ENCODE measurements around the gene COPS6. TPM values are rescaled to one million over a fixed set of nuclear protein-coding genes. Genes with fewer than 3 reads are reported as not detected.

COPS6 gene
- total and polyA plus RNA-seq, 2 donors (not counting 1 experiment from before 2014, with no cell fraction given) = 76.5 to 79.6 TPM

DNA sequence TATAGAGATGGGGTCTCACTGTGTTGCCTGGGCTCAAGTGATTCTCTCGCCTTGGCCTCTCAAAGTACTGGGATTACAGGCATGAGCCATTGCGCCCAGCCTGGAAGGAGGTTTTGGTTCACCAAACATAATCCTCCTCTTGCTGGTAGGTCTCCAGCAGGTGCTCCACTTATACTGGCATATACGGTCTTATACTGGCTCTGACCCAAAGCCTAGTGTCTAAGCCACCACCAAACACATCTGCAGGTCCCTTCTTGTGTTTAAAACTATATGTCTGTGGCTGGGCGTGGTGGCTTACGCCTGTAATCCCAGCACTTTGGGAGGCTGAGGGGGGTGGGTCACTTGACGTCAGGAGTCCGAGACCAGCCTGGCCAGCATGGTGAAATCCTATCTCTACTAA, 43.4 kb downstream of the COPS6 start:
- ATAC-seq (ENCODE audit: low read depth) = no peak
- no peak for TF ChIP-seq EZH2 (IDR thresholded peaks at IDR 0.05; ENCODE audit: borderline replicate concordance, insufficient read depth, low read depth, low read length, poor library complexity, severe bottlenecking)
- TF ChIP-seq, protein P1, sequence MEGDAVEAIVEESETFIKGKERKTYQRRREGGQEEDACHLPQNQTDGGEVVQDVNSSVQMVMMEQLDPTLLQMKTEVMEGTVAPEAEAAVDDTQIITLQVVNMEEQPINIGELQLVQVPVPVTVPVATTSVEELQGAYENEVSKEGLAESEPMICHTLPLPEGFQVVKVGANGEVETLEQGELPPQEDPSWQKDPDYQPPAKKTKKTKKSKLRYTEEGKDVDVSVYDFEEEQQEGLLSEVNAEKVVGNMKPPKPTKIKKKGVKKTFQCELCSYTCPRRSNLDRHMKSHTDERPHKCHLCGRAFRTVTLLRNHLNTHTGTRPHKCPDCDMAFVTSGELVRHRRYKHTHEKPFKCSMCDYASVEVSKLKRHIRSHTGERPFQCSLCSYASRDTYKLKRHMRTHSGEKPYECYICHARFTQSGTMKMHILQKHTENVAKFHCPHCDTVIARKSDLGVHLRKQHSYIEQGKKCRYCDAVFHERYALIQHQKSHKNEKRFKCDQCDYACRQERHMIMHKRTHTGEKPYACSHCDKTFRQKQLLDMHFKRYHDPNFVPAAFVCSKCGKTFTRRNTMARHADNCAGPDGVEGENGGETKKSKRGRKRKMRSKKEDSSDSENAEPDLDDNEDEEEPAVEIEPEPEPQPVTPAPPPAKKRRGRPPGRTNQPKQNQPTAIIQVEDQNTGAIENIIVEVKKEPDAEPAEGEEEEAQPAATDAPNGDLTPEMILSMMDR (IDR thresholded peaks at IDR 0.05) = no peak
- no peak overlapping the region for H3K4me2 ChIP-seq (replicated peaks; ENCODE audit: low read depth, low read length, poor library complexity, severe bottlenecking)
- POLR2A ChIA-PET = interaction anchor here (0.6 to 1.5 kb wide), 4 partner anchors 17 to 297 kb away, joined by 3 to 11 read pairs (median 6); partner anchors contain the start of genes LAMTOR4, MEPCE, PVRIG and ZCWPW1
- H3K36me3 ChIP-seq (replicated peaks in 1 of 2; ENCODE audit: control extremely low read depth in 1 of 2, control insufficient read depth in 1 of 2, extremely low read depth in 1 of 2, insufficient read depth in 2 of 2, low read length in 1 of 2) = no peaks in the 10 kb centered on the region
- intact Hi-C loops (cut with micrococcal nuclease) = loop anchor here (1.0 kb wide), 3 partner anchors 85 to 318 kb away; no protein-coding TSS in a partner anchor
- DNase-seq = peak; percentile 21
- H3K9ac ChIP-seq (ENCODE audit: low read length) = no peak overlapping the region
- no peak overlapping the region for H3K4me3 ChIP-seq (ENCODE audit: control extremely low read depth in 1 of 5, extremely low read depth in 1 of 5, insufficient read depth in 1 of 5, low read depth in 2 of 5, low read length in 4 of 5)
- H2AFZ ChIP-seq (ENCODE audit: insufficient read depth, low read depth, low read length, poor library complexity, severe bottlenecking) = no peak overlapping the region
- no peaks in the 10 kb centered on the region for H3K9me3 ChIP-seq (ENCODE audit: control extremely low read depth in 1 of 3, control insufficient read depth in 2 of 3, insufficient read depth in 1 of 3, low read length in 2 of 3)
- 83% methylated on average over 3 of the region's 7 CpGs for WGBS (ENCODE audit: insufficient coverage)
- H3K27me3 ChIP-seq (replicated peaks in 1 of 4; ENCODE audit: control extremely low read depth in 1 of 4, control insufficient read depth in 3 of 4, insufficient read depth in 4 of 4, low read length in 3 of 4) = no peaks in the 10 kb centered on the region
- Mint-ChIP-seq H3K27ac (no peak overlapping the region), H3K4me3 (no peak overlapping the region), H3K9me3 (ENCODE audit: insufficient read depth) (no peaks in the 10 kb centered on the region), H3K4me1 (peaks cover 14% of the 10 kb centered on the region), H3K27me3 (no peaks in the 10 kb centered on the region)
- no peaks in the 10 kb centered on the region for H3K79me2 ChIP-seq (ENCODE audit: control insufficient read depth, insufficient read depth, low read length)
- no peaks in the 10 kb centered on the region for H4K20me1 ChIP-seq (ENCODE audit: control insufficient read depth, insufficient read depth, low read length, poor library complexity, severe bottlenecking)
- H3K4me1 ChIP-seq (ENCODE audit: control insufficient read depth in 2 of 2, insufficient read depth in 2 of 2, low read length in 2 of 2) = peaks cover 11 to 19% of the 10 kb centered on the region in 2 donors
- CTCF ChIA-PET = interaction anchor here (0.7 to 6.6 kb wide), 49 partner anchors 8 to 574 kb away, joined by 3 to 66 read pairs (median 5); partner anchors contain the start of genes AP4M1, CNPY4, FBXO24 and GAL3ST4
- H3K27ac ChIP-seq (ENCODE audit: low read length in 2 of 2) = no peak overlapping the region

- Histone ChIP-seq H3K4me2 (replicated peaks; ENCODE audit: low read depth, low read length, poor library complexity, severe bottlenecking) (no peak overlapping the region), H3K36me3 (replicated peaks in 1 of 2; ENCODE audit: control extremely low read depth in 1 of 2, control insufficient read depth in 1 of 2, extremely low read depth in 1 of 2, insufficient read depth in 2 of 2, low read length in 1 of 2) (no peaks in the 10 kb centered on the region), H4K20me1 (ENCODE audit: control insufficient read depth, insufficient read depth, low read length, poor library complexity, severe bottlenecking) (no peaks in the 10 kb centered on the region), H3K27me3 (replicated peaks in 1 of 4; ENCODE audit: control extremely low read depth in 1 of 4, control insufficient read depth in 3 of 4, insufficient read depth in 4 of 4, low read length in 3 of 4) (no peaks in the 10 kb centered on the region), H3K27ac (ENCODE audit: low read length in 2 of 2) (no peak overlapping the region), H3K9ac (ENCODE audit: low read length) (no peak overlapping the region), H2AFZ (ENCODE audit: insufficient read depth, low read depth, low read length, poor library complexity, severe bottlenecking) (peak overlapping the region; percentile 23), H3K4me3 (ENCODE audit: control extremely low read depth in 1 of 5, extremely low read depth in 1 of 5, insufficient read depth in 1 of 5, low read depth in 2 of 5, low read length in 4 of 5) (no peak overlapping the region), H3K9me3 (ENCODE audit: control extremely low read depth in 1 of 3, control insufficient read depth in 2 of 3, insufficient read depth in 1 of 3, low read length in 2 of 3) (no peaks in the 10 kb centered on the region), H3K79me2 (ENCODE audit: control insufficient read depth, insufficient read depth, low read length) (no peaks in the 10 kb centered on the region), H3K4me1 (ENCODE audit: control insufficient read depth in 2 of 2, insufficient read depth in 2 of 2, low read length in 2 of 2) (peaks cover 12 to 20% of the 10 kb centered on the region in 2 donors)
- no peak overlapping the region for H3K4me3 Mint-ChIP-seq
- no peaks in the 10 kb centered on the region for H3K27me3 Mint-ChIP-seq
- peaks cover 15% of the 10 kb centered on the region for H3K4me1 Mint-ChIP-seq
- ATAC-seq (ENCODE audit: low read depth) (peak; percentile 80), DNase-seq (peak; percentile 80)
- ChIA-PET POLR2A (interaction anchor here (0.7 to 1.5 kb wide), 4 partner anchors 16 to 297 kb away, joined by 4 to 11 read pairs (median 6); partner anchors contain the start of genes LAMTOR4, MEPCE, PVRIG and ZCWPW1), CTCF (interaction anchor here (0.6 to 6.6 kb wide), 57 partner anchors 9 to 1849 kb away, joined by 3 to 66 read pairs (median 4); partner anchors contain the start of genes AP4M1, CNPY4, FBXO24 and GAL3ST4)
- WGBS (ENCODE audit: insufficient coverage) = 29% methylated on average over 2 of the region's 3 CpGs
- TF ChIP-seq, protein P1 (IDR thresholded peaks at IDR 0.05) = peak; percentile 90
- TF ChIP-seq EZH2 (IDR thresholded peaks at IDR 0.05; ENCODE audit: borderline replicate concordance, insufficient read depth, low read depth, low read length, poor library complexity, severe bottlenecking) = no peak
- peak overlapping the region; percentile 0 for H3K27ac Mint-ChIP-seq
- no peaks in the 10 kb centered on the region for H3K9me3 Mint-ChIP-seq (ENCODE audit: insufficient read depth)
- intact Hi-C loops (cut with micrococcal nuclease) = loop anchor here (1.0 kb wide), 3 partner anchors 85 to 318 kb away; no protein-coding TSS in a partner anchor
These were observed 44.0 kb downstream of the COPS6 start for GRCh38 chr7:100132697-100133151.
